HG03354 (cell line): ENCODE data around the gene ASPSCR1.

Experiments used
- ATAC-seq: cut with Tn5 transposase; IDR thresholded peaks from one replicate; pipeline ENCODE4 v1.9.1; 2021; ENCODE audit warnings: mild to moderate bottlenecking; ENCODE audit not compliant: unreplicated experiment, poor library complexity, severe bottlenecking

ASPSCR1 gene

GRCh38 chr17:82049521-82049971, 72.1 kb downstream of the ASPSCR1 start:
- no peak for ATAC-seq

GRCh38 chr17:82050152-82050760, 72.8 kb downstream of the ASPSCR1 start:
- ATAC-seq = no peak

GRCh38 chr17:82050761-82051641, 73.6 kb downstream of the ASPSCR1 start:
- ATAC-seq = peak; percentile 24

- ATAC-seq = peak; percentile 71
Observed at GRCh38 chr17:82051776-82052637, 74.6 kb downstream of the ASPSCR1 start, which contains the start of the genes GPS1 and RFNG. GPS1 (plus strand) TSS chr17:82051898; CDS start chr17:82051932, 34 bp downstream. RFNG (minus strand) TSS chr17:82051811; CDS start chr17:82051766, 45 bp downstream.

GRCh38 chr17:82052638-82053059, 75.2 kb downstream of the ASPSCR1 start:
- no peak for ATAC-seq

GRCh38 chr17:82053130-82053529, 75.7 kb downstream of the ASPSCR1 start:
- no peak for ATAC-seq

GRCh38 chr17:82053556-82054263, 76.3 kb downstream of the ASPSCR1 start:
- no peak for ATAC-seq

- no peak for ATAC-seq
Observed at GRCh38 chr17:82054351-82055022, 77.1 kb downstream of the ASPSCR1 start.

GRCh38 chr17:82055023-82055964, 77.9 kb downstream of the ASPSCR1 start:
- no peak for ATAC-seq

GRCh38 chr17:82055965-82056728, 78.7 kb downstream of the ASPSCR1 start:
- no peak for ATAC-seq

GRCh38 chr17:82056729-82057621, 79.5 kb downstream of the ASPSCR1 start:
- ATAC-seq = no peak

GRCh38 chr17:82058230-82058854, 80.9 kb downstream of the ASPSCR1 start:
- ATAC-seq = no peak

- no peak for ATAC-seq
Observed at GRCh38 chr17:82058855-82059249, 81.4 kb downstream of the ASPSCR1 start.

GRCh38 chr17:82059272-82060000, 82.0 kb downstream of the ASPSCR1 start:
- no peak for ATAC-seq

- ATAC-seq = no peak
Observed at GRCh38 chr17:82060001-82060380, 82.6 kb downstream of the ASPSCR1 start.
